ENCODE data around the gene C19orf53. TPM values are rescaled to one million over a fixed set of nuclear protein-coding genes. Genes with fewer than 3 reads are reported as not detected.
"Not testable (repeated sequence)": the region's sequence is repeated elsewhere in the genome, so short reads cannot be mapped to it uniquely, and the experiment has no call there.

Gene C19orf53
- total RNA-seq, 1 donor from 2014 or later: 89.8 TPM

- H3K27ac Mint-ChIP-seq: no peak overlapping the region
- no peak for TF ChIP-seq CTCF (conservative IDR thresholded peaks at IDR 0.05)
- no peak for DNase-seq (ENCODE audit: extremely low spot score, unreplicated experiment)
- no peaks in the 10 kb centered on the region for H3K9me3 Mint-ChIP-seq
- H3K4me1 Mint-ChIP-seq (ENCODE audit: unreplicated experiment): peaks cover 6% of the 10 kb centered on the region
- peaks cover 11% of the 10 kb centered on the region for H3K36me3 Mint-ChIP-seq
- no peaks in the 10 kb centered on the region for H3K27me3 Mint-ChIP-seq
- no peak overlapping the region for H3K4me3 Mint-ChIP-seq
These were observed 30.1 kb upstream of the C19orf53 start for GRCh38 chr19:13744174-13744573.

DNA sequence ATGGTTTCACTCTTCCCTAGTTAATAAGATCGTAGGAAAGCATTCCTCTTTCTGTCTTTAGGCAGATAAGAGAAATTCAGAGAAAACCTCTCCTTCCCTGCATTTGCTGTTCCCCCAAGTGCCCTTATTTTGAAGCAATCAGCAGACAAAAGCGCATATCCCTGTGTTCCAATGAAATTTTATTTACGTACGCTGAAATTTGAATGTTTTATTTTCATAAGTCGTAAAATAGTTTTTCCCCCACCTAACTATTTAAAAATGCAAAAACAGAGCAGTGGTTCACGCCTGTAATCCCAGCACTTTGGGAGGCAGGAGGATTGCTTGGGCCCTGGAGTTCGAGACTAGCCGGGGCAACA lies 27.2 kb upstream of the C19orf53 start:
- H3K27ac Mint-ChIP-seq: peak overlapping the region; percentile 97

GRCh38 chr19:13748169-13748828 lies 26.0 kb upstream of the C19orf53 start:
- Mint-ChIP-seq H3K4me1 (ENCODE audit: unreplicated experiment) (peaks cover 6% of the 10 kb centered on the region), H3K27me3 (no peaks in the 10 kb centered on the region), H3K4me3 (peak overlapping the region; percentile 96), H3K36me3 (no peaks in the 10 kb centered on the region), H3K27ac (peak overlapping the region; percentile 97), H3K9me3 (no peaks in the 10 kb centered on the region)
- no peak for TF ChIP-seq CTCF (conservative IDR thresholded peaks at IDR 0.05)
- DNase-seq (ENCODE audit: extremely low spot score, unreplicated experiment): no peak

More for the DNA sequence above, 27.2 kb upstream of the C19orf53 start:
- Mint-ChIP-seq H3K27me3 (no peaks in the 10 kb centered on the region), H3K9me3 (no peaks in the 10 kb centered on the region), H3K4me3 (peak overlapping the region; percentile 96), H3K4me1 (ENCODE audit: unreplicated experiment) (peaks cover 6% of the 10 kb centered on the region), H3K36me3 (peaks cover 5% of the 10 kb centered on the region)
- no peak for TF ChIP-seq CTCF (conservative IDR thresholded peaks at IDR 0.05)
- DNase-seq (ENCODE audit: extremely low spot score, unreplicated experiment): no peak

- no peak for TF ChIP-seq CTCF (conservative IDR thresholded peaks at IDR 0.05)
- DNase-seq (ENCODE audit: extremely low spot score, unreplicated experiment): no peak
- H3K4me3 Mint-ChIP-seq: no peak overlapping the region
These were observed 22.8 kb upstream of the C19orf53 start for GRCh38 chr19:13751436-13751835.

DNA sequence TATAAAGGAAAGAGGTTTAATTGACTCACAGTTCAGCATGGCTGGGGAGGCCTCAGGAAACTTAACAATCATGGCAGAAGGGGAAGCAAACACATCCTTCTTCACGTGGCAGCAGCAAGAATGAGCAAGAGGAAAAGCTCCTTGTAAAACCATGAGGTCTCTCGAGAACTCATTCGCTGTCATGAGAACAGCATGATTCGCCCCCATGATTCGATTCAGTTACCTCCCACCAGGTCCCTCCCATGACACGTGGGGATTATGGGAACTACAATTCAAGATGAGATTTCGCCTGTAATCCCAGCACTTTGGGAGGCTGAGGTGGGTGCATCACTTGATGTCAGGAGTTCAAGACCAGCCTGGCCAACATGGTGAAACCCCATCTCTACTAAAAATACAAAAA lies 20.6 kb upstream of the C19orf53 start:
- not testable (repeated sequence) for H3K4me3 Mint-ChIP-seq; H3K4me1 Mint-ChIP-seq (ENCODE audit: unreplicated experiment); H3K9me3 Mint-ChIP-seq; H3K27ac Mint-ChIP-seq; H3K27me3 Mint-ChIP-seq; DNase-seq (ENCODE audit: extremely low spot score, unreplicated experiment)
- peaks cover 19% of the 10 kb centered on the region for H3K36me3 Mint-ChIP-seq

More at GRCh38 chr19:13751436-13751835, 22.8 kb upstream of the C19orf53 start:
- no peak overlapping the region for H3K27ac Mint-ChIP-seq
- no peaks in the 10 kb centered on the region for H3K9me3 Mint-ChIP-seq
- peaks cover 6% of the 10 kb centered on the region for H3K4me1 Mint-ChIP-seq (ENCODE audit: unreplicated experiment)
- peaks cover 10% of the 10 kb centered on the region for H3K36me3 Mint-ChIP-seq
- no peaks in the 10 kb centered on the region for H3K27me3 Mint-ChIP-seq

DNA sequence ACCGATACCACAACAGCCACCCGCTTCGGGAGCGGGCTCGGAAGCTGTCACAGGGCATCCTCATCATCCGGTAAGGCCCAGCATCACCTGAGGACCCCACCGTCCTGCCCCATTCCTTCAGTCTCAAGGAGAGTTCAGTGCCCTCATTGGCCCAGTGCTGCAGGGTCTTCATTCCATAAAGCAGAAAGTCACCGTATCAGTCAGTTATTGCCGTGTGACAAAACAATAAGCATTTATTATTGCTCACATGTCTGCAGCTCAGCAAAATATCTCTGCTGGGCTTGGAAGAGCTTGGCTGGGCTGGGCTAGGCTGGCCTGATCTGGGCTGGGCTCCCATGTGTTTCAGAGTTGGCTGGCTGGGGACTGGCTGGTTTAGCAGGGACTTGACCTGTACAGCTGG lies 18.0 kb upstream of the C19orf53 start:
- Mint-ChIP-seq H3K27ac (no peak overlapping the region), H3K4me3 (no peak overlapping the region), H3K36me3 (peaks cover 19% of the 10 kb centered on the region), H3K9me3 (no peaks in the 10 kb centered on the region), H3K27me3 (no peaks in the 10 kb centered on the region), H3K4me1 (ENCODE audit: unreplicated experiment) (no peaks in the 10 kb centered on the region)
- no peak for DNase-seq (ENCODE audit: extremely low spot score, unreplicated experiment)
- TF ChIP-seq CTCF (conservative IDR thresholded peaks at IDR 0.05): no peak
